PC-9 (cell line): ENCODE results near the gene ITSN1.

Experiments
- EZH2 ChIP-seq: fragments of 200-600 bp; sonication (generic); IDR thresholded peaks from 2 replicates; pipeline ENCODE4 v1.8.0; 2017; ENCODE audit warnings: antibody characterized with exemption, low read depth
- TF ChIP-seq, protein P1 (sequence below): fragments of 200-600 bp; sonication (generic); conservative IDR thresholded peaks from 2 replicates; pipeline ENCODE4 v1.6.1; 2017; ENCODE audit warnings: mixed run types, antibody characterized with exemption, mild to moderate bottlenecking, moderate library complexity

DNA sequence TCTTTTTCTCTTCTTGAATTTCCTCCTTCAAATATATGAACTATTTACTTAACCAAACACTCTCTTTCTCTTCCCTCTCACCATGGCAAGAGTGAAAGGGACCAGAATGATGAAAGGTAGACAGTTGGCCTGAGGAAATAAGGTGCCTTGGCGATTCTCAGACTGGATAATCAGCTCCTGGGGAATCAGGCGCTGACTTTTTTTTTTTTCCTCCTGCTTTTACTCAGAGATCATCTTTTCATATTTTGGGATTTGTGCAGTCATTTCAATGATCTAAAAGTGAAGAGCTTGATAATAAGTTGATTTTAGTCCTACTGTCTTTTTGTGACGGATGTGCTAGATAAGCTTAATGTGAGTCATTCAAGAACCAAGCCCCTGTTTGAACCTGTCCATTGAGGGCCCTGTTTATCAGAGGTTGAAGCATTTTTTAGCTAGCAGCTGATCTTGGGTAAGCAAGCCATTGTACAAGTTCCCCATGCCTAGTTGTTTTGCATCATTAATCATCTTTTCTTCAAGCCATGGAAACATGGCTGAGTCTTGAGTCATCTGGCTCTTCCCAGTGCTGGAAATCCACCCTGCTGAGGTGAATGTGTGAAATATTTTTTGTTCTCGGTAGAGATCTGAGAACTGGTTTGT lies 40.8 kb downstream of the ITSN1 start:
- TF ChIP-seq, protein P1, sequence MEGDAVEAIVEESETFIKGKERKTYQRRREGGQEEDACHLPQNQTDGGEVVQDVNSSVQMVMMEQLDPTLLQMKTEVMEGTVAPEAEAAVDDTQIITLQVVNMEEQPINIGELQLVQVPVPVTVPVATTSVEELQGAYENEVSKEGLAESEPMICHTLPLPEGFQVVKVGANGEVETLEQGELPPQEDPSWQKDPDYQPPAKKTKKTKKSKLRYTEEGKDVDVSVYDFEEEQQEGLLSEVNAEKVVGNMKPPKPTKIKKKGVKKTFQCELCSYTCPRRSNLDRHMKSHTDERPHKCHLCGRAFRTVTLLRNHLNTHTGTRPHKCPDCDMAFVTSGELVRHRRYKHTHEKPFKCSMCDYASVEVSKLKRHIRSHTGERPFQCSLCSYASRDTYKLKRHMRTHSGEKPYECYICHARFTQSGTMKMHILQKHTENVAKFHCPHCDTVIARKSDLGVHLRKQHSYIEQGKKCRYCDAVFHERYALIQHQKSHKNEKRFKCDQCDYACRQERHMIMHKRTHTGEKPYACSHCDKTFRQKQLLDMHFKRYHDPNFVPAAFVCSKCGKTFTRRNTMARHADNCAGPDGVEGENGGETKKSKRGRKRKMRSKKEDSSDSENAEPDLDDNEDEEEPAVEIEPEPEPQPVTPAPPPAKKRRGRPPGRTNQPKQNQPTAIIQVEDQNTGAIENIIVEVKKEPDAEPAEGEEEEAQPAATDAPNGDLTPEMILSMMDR = no peak
- no peak for TF ChIP-seq EZH2
